Measurements from ENCODE around the gene IFRD2.

DNA sequence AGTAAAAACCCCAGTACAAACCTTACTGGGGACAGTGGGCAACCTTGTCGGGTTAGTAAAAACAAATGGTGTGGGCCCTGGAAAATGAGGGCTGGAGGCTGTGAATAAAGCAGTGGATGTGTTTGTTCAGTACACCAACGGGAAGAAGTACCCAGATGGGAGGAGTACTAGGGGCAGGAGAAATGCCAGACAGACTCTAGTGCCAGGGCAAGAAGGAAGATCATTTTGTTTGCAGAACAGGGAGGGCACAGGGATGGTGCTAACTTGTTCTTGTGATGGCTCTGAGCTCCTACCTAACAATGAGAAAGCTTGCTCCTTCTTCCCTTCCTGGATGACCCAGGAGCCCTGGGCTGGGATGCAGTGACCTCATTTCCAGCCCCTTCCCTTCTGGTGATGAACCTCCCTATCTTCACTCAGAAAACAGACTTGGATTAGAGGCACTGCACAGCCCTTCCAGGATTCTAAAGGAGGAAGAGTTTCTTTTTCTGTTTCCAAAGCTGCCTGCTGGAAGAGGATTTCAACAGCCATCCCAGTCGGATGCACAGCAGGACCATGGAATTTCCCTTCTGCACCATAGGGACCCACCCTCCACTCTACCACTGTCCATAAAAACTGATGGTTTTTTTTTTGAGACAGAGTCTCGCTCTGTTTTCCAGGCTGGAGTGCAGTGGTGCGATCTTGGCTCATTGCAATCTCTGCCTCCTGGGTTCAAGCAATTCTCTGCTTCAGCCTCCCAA, 42.3 kb upstream of the IFRD2 start:
- TF ChIP-seq, protein P1, sequence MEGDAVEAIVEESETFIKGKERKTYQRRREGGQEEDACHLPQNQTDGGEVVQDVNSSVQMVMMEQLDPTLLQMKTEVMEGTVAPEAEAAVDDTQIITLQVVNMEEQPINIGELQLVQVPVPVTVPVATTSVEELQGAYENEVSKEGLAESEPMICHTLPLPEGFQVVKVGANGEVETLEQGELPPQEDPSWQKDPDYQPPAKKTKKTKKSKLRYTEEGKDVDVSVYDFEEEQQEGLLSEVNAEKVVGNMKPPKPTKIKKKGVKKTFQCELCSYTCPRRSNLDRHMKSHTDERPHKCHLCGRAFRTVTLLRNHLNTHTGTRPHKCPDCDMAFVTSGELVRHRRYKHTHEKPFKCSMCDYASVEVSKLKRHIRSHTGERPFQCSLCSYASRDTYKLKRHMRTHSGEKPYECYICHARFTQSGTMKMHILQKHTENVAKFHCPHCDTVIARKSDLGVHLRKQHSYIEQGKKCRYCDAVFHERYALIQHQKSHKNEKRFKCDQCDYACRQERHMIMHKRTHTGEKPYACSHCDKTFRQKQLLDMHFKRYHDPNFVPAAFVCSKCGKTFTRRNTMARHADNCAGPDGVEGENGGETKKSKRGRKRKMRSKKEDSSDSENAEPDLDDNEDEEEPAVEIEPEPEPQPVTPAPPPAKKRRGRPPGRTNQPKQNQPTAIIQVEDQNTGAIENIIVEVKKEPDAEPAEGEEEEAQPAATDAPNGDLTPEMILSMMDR (IDR thresholded peaks at IDR 0.05): no peak
- no peak for TF ChIP-seq ZFX (IDR thresholded peaks at IDR 0.05; ENCODE audit: borderline replicate concordance)

Measured in 22Rv1 (cell line).